GM12878 (cell line): ENCODE measurements around the gene IRAK2. TPM values are rescaled to one million over a fixed set of nuclear protein-coding genes. Genes with fewer than 3 reads are reported as not detected.

Source experiments
- ATAC-seq: fragments of 200-7000 bp; cut with Tn5 transposase; 3 replicates; pipeline ENCODE4 v1.9.1; 2020; ENCODE audit warnings: mild to moderate bottlenecking, moderate library complexity
- BruUV-seq: library from RNA; stranded (reverse); fragments of 400-500 nt; replicated peaks from 2 replicates; lab custom pipeline; 2021; lab: Mats Ljungman, UMichigan
- CTCF ChIA-PET: fragments of 300-600 bp; sonication (Branson Sonifier 250); formaldehyde crosslinking; extraction: SDS; loops from one replicate; lab custom pipeline; 2021; ENCODE audit warnings: inconsistent platforms; lab: Yijun Ruan, JAX
- POLR2A ChIA-PET: fragments of 350-600 bp; formaldehyde crosslinking; extraction: SDS; loops from one replicate; lab custom pipeline; 2021; ENCODE audit warnings: inconsistent platforms; lab: Charles Lee
- RAD21 ChIA-PET: fragments of 300-600 bp; sonication (Branson Sonifier 250); formaldehyde crosslinking; loops from one replicate; lab custom pipeline; 2023; ENCODE audit warnings: antibody characterized with exemption; ENCODE audit not compliant: unreplicated experiment; lab: Charles Lee
- SMC1A ChIA-PET: fragments of 300-600 bp; sonication (Branson Sonifier 250); formaldehyde crosslinking; loops from one replicate; lab custom pipeline; 2023; ENCODE audit not compliant: unreplicated experiment, uncharacterized antibody; lab: Charles Lee
- DNase-seq: peaks from one replicate; pipeline ENCODE4 v3.0.0-alpha.2; 2011; ENCODE audit warnings: low read depth, low spot score
- FAIRE-seq: peaks from 3 replicates; lab custom pipeline; 2011; peaks lifted over from hg19 to GRCh38; lab: Jason Lieb, UNC
- H2AFZ ChIP-seq: 2 replicates; pipeline ENCODE4 v1.6.0; 2011; ENCODE audit warnings: low read depth, low read length, control low read depth; ENCODE audit not compliant: control insufficient read depth
- H3K27ac ChIP-seq: 2 replicates; pipeline ENCODE4 v1.5.1; 2011; ENCODE audit warnings: control low read depth; ENCODE audit not compliant: control insufficient read depth, insufficient read depth
- H3K27me3 ChIP-seq, 2 experiments: replicated peaks in 1 of 2; 2 replicates each; pipeline versions ENCODE4 v1.6.0 to v1.6.1; 2011; ENCODE audit warnings: low read length in 1 of 2; ENCODE audit not compliant: control insufficient read depth in 2 of 2, insufficient read depth in 2 of 2
- H3K36me3 ChIP-seq, 2 experiments: 2 replicates each; pipeline ENCODE4 v1.5.1; 2011; ENCODE audit warnings: low read length in 1 of 2; ENCODE audit not compliant: control insufficient read depth in 2 of 2, insufficient read depth in 2 of 2
- H3K4me1 ChIP-seq: 2 replicates; pipeline ENCODE4 v1.6.1; 2011; ENCODE audit warnings: mild to moderate bottlenecking, low read length, moderate library complexity, mixed read lengths; ENCODE audit not compliant: control insufficient read depth, insufficient read depth
- H3K4me2 ChIP-seq: 2 replicates; pipeline ENCODE4 v1.6.0; 2011; ENCODE audit warnings: control low read depth; ENCODE audit not compliant: control insufficient read depth, insufficient read depth
- H3K4me3 ChIP-seq: fragments of 200-600 bp; sonication (generic); 2 replicates; pipeline ENCODE4 v1.5.1; 2016
- H3K79me2 ChIP-seq: 2 replicates; pipeline ENCODE4 v1.6.0; 2011; ENCODE audit warnings: low read length; ENCODE audit not compliant: control insufficient read depth, insufficient read depth
- H3K9ac ChIP-seq: 2 replicates; pipeline ENCODE4 v1.8.0; 2011; ENCODE audit warnings: low read length, control low read depth, mixed read lengths; ENCODE audit not compliant: control insufficient read depth, insufficient read depth
- H3K9me3 ChIP-seq: replicated peaks from 3 replicates; pipeline ENCODE4 v1.5.1; 2011; ENCODE audit warnings: mild to moderate bottlenecking, low read length; ENCODE audit not compliant: control insufficient read depth, insufficient read depth
- H4K20me1 ChIP-seq: 2 replicates; pipeline ENCODE4 v1.6.0; 2011; ENCODE audit not compliant: control insufficient read depth, insufficient read depth
- IRF4 ChIP-seq: IDR thresholded peaks from 2 replicates; pipeline ENCODE4 v1.6.1; 2011; ENCODE audit warnings: low read depth, low read length
- KLF5 ChIP-seq: fragments of 450-650 bp; IDR thresholded peaks from 2 replicates; pipeline ENCODE4 v1.6.1; 2014; ENCODE audit warnings: mild to moderate bottlenecking; ENCODE audit not compliant: partially characterized antibody
- NR2F1 ChIP-seq: fragments of 450-650 bp; conservative IDR thresholded peaks from 2 replicates; pipeline ENCODE4 v1.6.1; 2017; ENCODE audit warnings: mild to moderate bottlenecking
- NRF1 ChIP-seq: conservative IDR thresholded peaks from 2 replicates; pipeline ENCODE4 v1.6.1; 2011; ENCODE audit warnings: mild to moderate bottlenecking, low read depth, low read length, improper control_type of control experiment
- POLR2A ChIP-seq: IDR thresholded peaks from 2 replicates; pipeline ENCODE4 v1.6.1; 2011; ENCODE audit warnings: low read depth, mild to moderate bottlenecking, low read length
- POU2F2 ChIP-seq: IDR thresholded peaks from 3 replicates; pipeline ENCODE4 v1.6.1; 2011; ENCODE audit warnings: low read depth, mild to moderate bottlenecking, low read length, borderline replicate concordance
- SUZ12 ChIP-seq: fragments of 200-600 bp; sonication (generic); IDR thresholded peaks from one replicate; pipeline ENCODE4 v1.6.1; 2018; ENCODE audit warnings: antibody characterized with exemption, mild to moderate bottlenecking; ENCODE audit not compliant: unreplicated experiment
- ZNF687 ChIP-seq: fragments of 450-650 bp; IDR thresholded peaks from 2 replicates; pipeline ENCODE4 v1.6.1; 2017; ENCODE audit warnings: mild to moderate bottlenecking, moderate library complexity
- WGBS: methylation state at CpG from one replicate; pipeline ENCODE4 v1.1.6; 2016; ENCODE audit warnings: low lambda C conversion rate; ENCODE audit not compliant: insufficient replicate concordance, insufficient coverage; ENCODE audit errors: missing lambda C conversion rate; 5-methylcytosine and 5-hydroxymethylcytosine counted together
- in situ Hi-C: fragments of 300-500 bp; cut with MboI; formaldehyde crosslinking; loops from 9 replicates; pipeline ENCODE4 v1.14.3; 2018; ENCODE audit warnings: mixed read lengths
- intact Hi-C: fragments of 100-400 bp; cut with micrococcal nuclease; formaldehyde crosslinking; loops from one replicate; pipeline ENCODE4 v1.14.2; 2022; ENCODE audit not compliant: unreplicated experiment
- polyA plus RNA-seq, 11 experiments: library from polyadenylated mRNA; depleted of rRNA in 4 of 11; unstranded in 6 of 11; stranded (reverse) in 5 of 11; fragments of >200 nt; fragmentation: Nextera tagmentation in 4 of 11; fragmentation: Illumina TruSeq in 1 of 11; extraction: Ambion mirVana in 4 of 11; extraction: Trizol in 1 of 11; gene quantifications; 1 replicate in 1 of 11; 2 replicates in 10 of 11; pipeline versions ENCODE4 v1.2.1 to v1.2.3, GENCODE V29; 2011 to 2016; ENCODE audit warnings: inconsistent platforms in 2 of 11, missing spikeins in 2 of 11, low read depth in 1 of 11
- total RNA-seq, 4 experiments: library from RNA; depleted of rRNA in 3 of 4; stranded (reverse); fragments of >200 nt in 3 of 4; fragmentation: Illumina TruSeq in 1 of 4; extraction: Trizol in 1 of 4; gene quantifications; 2 replicates each; pipeline versions ENCODE4 v1.2.1 to v1.2.3, GENCODE V29; 2013 to 2021
- TF ChIP-seq, protein P1 (sequence below): fragments of 450-650 bp; IDR thresholded peaks from 2 replicates; pipeline ENCODE4 v1.6.1; 2017; ENCODE audit warnings: low read depth, mild to moderate bottlenecking, moderate library complexity
- TF ChIP-seq, protein P2 (sequence below): fragments of 450-650 bp; IDR thresholded peaks from 2 replicates; pipeline ENCODE4 v1.6.1; 2017; ENCODE audit warnings: mild to moderate bottlenecking, moderate library complexity
- TF ChIP-seq, protein P3 (sequence below): fragments of 450-650 bp; IDR thresholded peaks from 2 replicates; pipeline ENCODE4 v1.6.1; 2014; ENCODE audit warnings: mild to moderate bottlenecking

IRAK2 gene
- total and polyA plus RNA-seq, 10 of the 15 experiments (the other 5 are each of a cell fraction or from before 2014, with no cell fraction given), result 0.48 to 5.7 (median 4.5) TPM

DNA sequence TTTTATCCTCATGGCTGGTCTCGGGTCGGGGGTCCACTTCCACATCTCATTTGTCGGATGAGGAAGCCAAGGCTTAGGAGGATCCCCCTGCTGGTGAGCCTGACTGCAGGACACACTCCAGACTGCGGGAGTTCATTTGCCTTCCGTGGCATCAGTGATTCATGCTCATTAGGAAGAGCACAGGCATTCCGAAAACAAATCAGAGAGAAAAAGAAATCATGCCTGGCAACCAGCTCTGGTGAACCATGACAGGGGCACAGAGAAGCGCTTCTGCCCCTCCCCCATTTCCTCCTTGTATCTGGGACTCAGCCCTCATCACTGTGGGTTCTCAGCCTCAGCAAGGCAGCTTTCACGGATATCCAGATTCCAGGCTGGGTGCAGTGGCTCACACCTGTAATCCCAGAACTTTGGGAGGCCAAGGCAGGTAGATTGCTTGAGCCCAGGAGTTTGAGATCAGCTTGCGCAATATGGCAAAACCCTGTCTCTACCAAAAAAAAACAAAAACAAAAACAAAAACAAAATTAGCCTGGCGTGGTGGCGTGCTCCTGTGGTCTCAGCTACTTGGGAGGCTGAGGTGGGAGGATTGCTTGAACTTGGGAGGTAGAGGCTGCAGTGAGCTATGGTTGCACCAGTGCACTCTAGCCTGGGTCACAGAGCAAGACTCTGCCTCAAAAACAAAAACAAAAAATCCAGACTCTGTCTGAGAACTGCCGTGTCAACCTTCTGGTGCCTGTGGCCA lies 28.4 kb downstream of the IRAK2 start:
- Histone ChIP-seq H3K27ac (peak overlapping the region; percentile 98), H3K4me2 (peak overlapping the region; percentile 76), H3K9ac (peak overlapping the region; percentile 75), H3K4me3 (no peak overlapping the region), H3K27me3 (no peaks in the 10 kb centered on the region), H3K9me3 (no peaks in the 10 kb centered on the region), H3K36me3 (no peaks in the 10 kb centered on the region), H4K20me1 (no peaks in the 10 kb centered on the region), H3K79me2 (peaks cover 4% of the 10 kb centered on the region), H2AFZ (peak overlapping the region; percentile 73), H3K4me1 (peaks cover 74% of the 10 kb centered on the region)
- 7% methylated on average over 12 of the region's 12 CpGs for WGBS
- RAD21 ChIA-PET, result interaction anchor here (1.0 to 5.7 kb wide), 13 partner anchors 9 to 206 kb away, joined by 3 to 99 read pairs (median 6); partner anchors contain the start of genes GHRL and IRAK2
- POLR2A ChIA-PET, result interaction anchor here (0.5 to 5.5 kb wide), 14 partner anchors 11 to 242 kb away, joined by 3 to 64 read pairs (median 6); partner anchors contain the start of genes GHRL, IRAK2, PRRT3 and TATDN2
- SMC1A ChIA-PET, result interaction anchor here (1.0 to 12.4 kb wide), 15 partner anchors 7 to 55 kb away, joined by 3 to 165 read pairs (median 11); partner anchors contain the start of genes IRAK2, TATDN2 and VHL
- intact Hi-C loops (loop anchor here (1.0 to 5.0 kb wide), 2 partner anchors 30 to 51 kb away; partner anchors contain the start of gene VHL), in situ Hi-C loops (no loop called here)
- peak; percentile 61 for FAIRE-seq
- no TSS peak for BruUV-seq
- peak; percentile 73 for ATAC-seq
- peak; percentile 91 for DNase-seq
- CTCF ChIA-PET, result interaction anchor here (0.6 to 5.0 kb wide), 17 partner anchors 9 to 99 kb away, joined by 3 to 31 read pairs (median 5); partner anchors contain the start of genes GHRL, IRAK2 and VHL
- TF ChIP-seq NRF1 (no peak), ZNF687 (peak; percentile 88), IRF4 (no peak), POU2F2 (no peak), SUZ12 (no peak), POLR2A (peak; percentile 19; the same call in 1 of the 2 replicates), NR2F1 (peak; percentile 81), KLF5 (no peak)
- TF ChIP-seq, protein P1, sequence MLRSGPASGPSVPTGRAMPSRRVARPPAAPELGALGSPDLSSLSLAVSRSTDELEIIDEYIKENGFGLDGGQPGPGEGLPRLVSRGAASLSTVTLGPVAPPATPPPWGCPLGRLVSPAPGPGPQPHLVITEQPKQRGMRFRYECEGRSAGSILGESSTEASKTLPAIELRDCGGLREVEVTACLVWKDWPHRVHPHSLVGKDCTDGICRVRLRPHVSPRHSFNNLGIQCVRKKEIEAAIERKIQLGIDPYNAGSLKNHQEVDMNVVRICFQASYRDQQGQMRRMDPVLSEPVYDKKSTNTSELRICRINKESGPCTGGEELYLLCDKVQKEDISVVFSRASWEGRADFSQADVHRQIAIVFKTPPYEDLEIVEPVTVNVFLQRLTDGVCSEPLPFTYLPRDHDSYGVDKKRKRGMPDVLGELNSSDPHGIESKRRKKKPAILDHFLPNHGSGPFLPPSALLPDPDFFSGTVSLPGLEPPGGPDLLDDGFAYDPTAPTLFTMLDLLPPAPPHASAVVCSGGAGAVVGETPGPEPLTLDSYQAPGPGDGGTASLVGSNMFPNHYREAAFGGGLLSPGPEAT, result peak; percentile 47; the same call in 1 of the 2 replicates
- TF ChIP-seq, protein P2, sequence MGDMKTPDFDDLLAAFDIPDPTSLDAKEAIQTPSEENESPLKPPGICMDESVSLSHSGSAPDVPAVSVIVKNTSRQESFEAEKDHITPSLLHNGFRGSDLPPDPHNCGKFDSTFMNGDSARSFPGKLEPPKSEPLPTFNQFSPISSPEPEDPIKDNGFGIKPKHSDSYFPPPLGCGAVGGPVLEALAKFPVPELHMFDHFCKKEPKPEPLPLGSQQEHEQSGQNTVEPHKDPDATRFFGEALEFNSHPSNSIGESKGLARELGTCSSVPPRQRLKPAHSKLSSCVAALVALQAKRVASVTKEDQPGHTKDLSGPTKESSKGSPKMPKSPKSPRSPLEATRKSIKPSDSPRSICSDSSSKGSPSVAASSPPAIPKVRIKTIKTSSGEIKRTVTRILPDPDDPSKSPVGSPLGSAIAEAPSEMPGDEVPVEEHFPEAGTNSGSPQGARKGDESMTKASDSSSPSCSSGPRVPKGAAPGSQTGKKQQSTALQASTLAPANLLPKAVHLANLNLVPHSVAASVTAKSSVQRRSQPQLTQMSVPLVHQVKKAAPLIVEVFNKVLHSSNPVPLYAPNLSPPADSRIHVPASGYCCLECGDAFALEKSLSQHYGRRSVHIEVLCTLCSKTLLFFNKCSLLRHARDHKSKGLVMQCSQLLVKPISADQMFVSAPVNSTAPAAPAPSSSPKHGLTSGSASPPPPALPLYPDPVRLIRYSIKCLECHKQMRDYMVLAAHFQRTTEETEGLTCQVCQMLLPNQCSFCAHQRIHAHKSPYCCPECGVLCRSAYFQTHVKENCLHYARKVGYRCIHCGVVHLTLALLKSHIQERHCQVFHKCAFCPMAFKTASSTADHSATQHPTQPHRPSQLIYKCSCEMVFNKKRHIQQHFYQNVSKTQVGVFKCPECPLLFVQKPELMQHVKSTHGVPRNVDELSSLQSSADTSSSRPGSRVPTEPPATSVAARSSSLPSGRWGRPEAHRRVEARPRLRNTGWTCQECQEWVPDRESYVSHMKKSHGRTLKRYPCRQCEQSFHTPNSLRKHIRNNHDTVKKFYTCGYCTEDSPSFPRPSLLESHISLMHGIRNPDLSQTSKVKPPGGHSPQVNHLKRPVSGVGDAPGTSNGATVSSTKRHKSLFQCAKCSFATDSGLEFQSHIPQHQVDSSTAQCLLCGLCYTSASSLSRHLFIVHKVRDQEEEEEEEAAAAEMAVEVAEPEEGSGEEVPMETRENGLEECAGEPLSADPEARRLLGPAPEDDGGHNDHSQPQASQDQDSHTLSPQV, result 0 out of 2 replicates have a peak, but pooled peaks have one; percentile 67
- TF ChIP-seq, protein P3, sequence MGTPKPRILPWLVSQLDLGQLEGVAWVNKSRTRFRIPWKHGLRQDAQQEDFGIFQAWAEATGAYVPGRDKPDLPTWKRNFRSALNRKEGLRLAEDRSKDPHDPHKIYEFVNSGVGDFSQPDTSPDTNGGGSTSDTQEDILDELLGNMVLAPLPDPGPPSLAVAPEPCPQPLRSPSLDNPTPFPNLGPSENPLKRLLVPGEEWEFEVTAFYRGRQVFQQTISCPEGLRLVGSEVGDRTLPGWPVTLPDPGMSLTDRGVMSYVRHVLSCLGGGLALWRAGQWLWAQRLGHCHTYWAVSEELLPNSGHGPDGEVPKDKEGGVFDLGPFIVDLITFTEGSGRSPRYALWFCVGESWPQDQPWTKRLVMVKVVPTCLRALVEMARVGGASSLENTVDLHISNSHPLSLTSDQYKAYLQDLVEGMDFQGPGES, result no peak
